Common myeloid progenitor, CD34-positive (primary cell): Measurements from ENCODE around the gene ASB11. TPM values are rescaled to one million over a fixed set of nuclear protein-coding genes. Genes with fewer than 3 reads are reported as not detected.

Source experiments
- CTCF ChIA-PET: fragments of 350-600 bp; sonication (Branson Sonifier 250); formaldehyde crosslinking; loops from one replicate; lab custom pipeline; 2021; ENCODE audit warnings: antibody characterized with exemption; lab: Charles Lee
- POLR2A ChIA-PET: fragments of 350-600 bp; sonication (Branson Sonifier 250); formaldehyde crosslinking; loops from one replicate; lab custom pipeline; 2021; ENCODE audit warnings: antibody characterized with exemption; lab: Charles Lee
- DNase-seq, 3 donors: peaks; one replicate each; pipeline versions ENCODE4 v3.0.0 to v3.0.0-alpha.2; 2013
- H3K27ac ChIP-seq, 2 experiments: 1 replicate in 1 of 2; 2 replicates in 1 of 2; pipeline ENCODE4 v1.7.0; 2013; ENCODE audit warnings: inconsistent platforms in 2 of 2, low read length in 2 of 2, mild to moderate bottlenecking in 2 of 2, low read depth in 1 of 2, moderate library complexity in 1 of 2; ENCODE audit not compliant: severe bottlenecking in 2 of 2, insufficient read depth in 1 of 2, poor library complexity in 1 of 2
- H3K27me3 ChIP-seq, 5 experiments: replicated peaks in 2 of 5; 1 replicate in 3 of 5; 2 replicates in 2 of 5; pipeline versions ENCODE4 v1.6.1 to v1.7.0; 2013; ENCODE audit warnings: low read length in 4 of 5, mild to moderate bottlenecking in 2 of 5, moderate library complexity in 2 of 5, inconsistent platforms in 1 of 5; ENCODE audit not compliant: insufficient read depth in 5 of 5, control insufficient read depth in 4 of 5
- H3K36me3 ChIP-seq, 4 experiments: 1 replicate in 2 of 4; 2 replicates in 2 of 4; pipeline versions ENCODE4 v1.6.1 to v1.7.0; 2013; ENCODE audit warnings: low read length in 3 of 4, control low read depth in 1 of 4, mild to moderate bottlenecking in 1 of 4; ENCODE audit not compliant: control insufficient read depth in 4 of 4, insufficient read depth in 4 of 4
- H3K4me1 ChIP-seq, 4 experiments: 1 replicate in 3 of 4; 2 replicates in 1 of 4; pipeline versions ENCODE4 v1.6.1 to v1.7.1; 2013; ENCODE audit warnings: low read length in 3 of 4, mild to moderate bottlenecking in 3 of 4, control low read depth in 1 of 4, inconsistent platforms in 1 of 4, moderate library complexity in 1 of 4; ENCODE audit not compliant: control insufficient read depth in 4 of 4, insufficient read depth in 4 of 4; ENCODE audit errors: control extremely low read depth in 1 of 4
- H3K4me3 ChIP-seq, 7 experiments: 1 replicate in 4 of 7; 2 replicates in 3 of 7; pipeline versions ENCODE4 v1.5.1 to v1.7.0; 2013; ENCODE audit warnings: mild to moderate bottlenecking in 7 of 7, low read length in 6 of 7, moderate library complexity in 6 of 7, inconsistent platforms in 2 of 7, low read depth in 2 of 7, control low read depth in 1 of 7; ENCODE audit not compliant: insufficient read depth in 4 of 7, control insufficient read depth in 1 of 7; ENCODE audit errors: extremely low read depth in 1 of 7
- H3K9me3 ChIP-seq, 5 experiments: 1 replicate in 4 of 5; 2 replicates in 1 of 5; pipeline versions ENCODE4 v1.6.1 to v1.7.1; 2013; ENCODE audit warnings: low read length in 4 of 5, mild to moderate bottlenecking in 2 of 5, inconsistent platforms in 1 of 5, low read depth in 1 of 5, moderate library complexity in 1 of 5; ENCODE audit not compliant: control insufficient read depth in 4 of 5, insufficient read depth in 2 of 5; ENCODE audit errors: control extremely low read depth in 1 of 5
- WGBS: methylation state at CpG from one replicate; pipeline ENCODE4 v1.1.5; 2013; ENCODE audit not compliant: insufficient coverage; 5-methylcytosine and 5-hydroxymethylcytosine counted together
- polyA plus RNA-seq: library from polyadenylated mRNA; unstranded; fragments of 120-200 nt; gene quantifications from one replicate; pipeline ENCODE4 v1.2.1, GENCODE V29; 2013

Gene ASB11, protein sequence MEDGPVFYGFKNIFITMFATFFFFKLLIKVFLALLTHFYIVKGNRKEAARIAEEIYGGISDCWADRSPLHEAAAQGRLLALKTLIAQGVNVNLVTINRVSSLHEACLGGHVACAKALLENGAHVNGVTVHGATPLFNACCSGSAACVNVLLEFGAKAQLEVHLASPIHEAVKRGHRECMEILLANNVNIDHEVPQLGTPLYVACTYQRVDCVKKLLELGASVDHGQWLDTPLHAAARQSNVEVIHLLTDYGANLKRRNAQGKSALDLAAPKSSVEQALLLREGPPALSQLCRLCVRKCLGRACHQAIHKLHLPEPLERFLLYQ
- polyA plus RNA-seq: 0.16 TPM

GRCh38 chrX:15315509-15315908 lies at the start of gene ASB11:
Gene ASB11 (minus strand): TSS chrX:15315640. CDS start chrX:15315605, 35 bp downstream.
- Histone ChIP-seq H3K4me1 (no peaks in the 10 kb centered on the region), H3K4me3 (no peak within 1 kb of the TSS), H3K27ac (no peak within 1 kb of the TSS), H3K36me3 (no peaks in the 10 kb centered on the region), H3K27me3 (peaks cover 0 to 6% (median 0%) of the 10 kb centered on the region in 5 experiments), H3K9me3 (no peaks in the 10 kb centered on the region)
- DNase-seq: no peak
- POLR2A ChIA-PET: no interaction called here
- CTCF ChIA-PET: no interaction called here
- WGBS: 76% methylated on average over 2 of the region's 3 CpGs

GRCh38 chrX:15359701-15360100 lies 44.3 kb upstream of the ASB11 start:
- ChIA-PET CTCF (interaction anchor here (0.9 kb wide), 1 partner anchor 10 kb away, joined by 3 read pairs; no protein-coding TSS in a partner anchor), POLR2A (no interaction called here)
- Histone ChIP-seq H3K27ac (no peak overlapping the region), H3K4me1 (no peaks in the 10 kb centered on the region), H3K27me3 (peaks cover 0 to 17% (median 0%) of the 10 kb centered on the region in 5 experiments), H3K9me3 (no peaks in the 10 kb centered on the region), H3K36me3 (no peaks in the 10 kb centered on the region), H3K4me3 (no peak overlapping the region)
- WGBS: 67% methylated on average over 1 of the region's 2 CpGs
- no peak for DNase-seq

GRCh38 chrX:15358533-15358932 lies 43.1 kb upstream of the ASB11 start:
- Histone ChIP-seq H3K4me1 (no peaks in the 10 kb centered on the region), H3K27ac (no peak overlapping the region), H3K27me3 (peaks cover 0 to 10% (median 0%) of the 10 kb centered on the region in 5 experiments), H3K4me3 (no peak overlapping the region), H3K9me3 (no peaks in the 10 kb centered on the region), H3K36me3 (no peaks in the 10 kb centered on the region)
- ChIA-PET CTCF (no interaction called here), POLR2A (no interaction called here)
- DNase-seq: no peak
- WGBS: no CpG with 5 or more reads among the region's 2 CpGs

DNA sequence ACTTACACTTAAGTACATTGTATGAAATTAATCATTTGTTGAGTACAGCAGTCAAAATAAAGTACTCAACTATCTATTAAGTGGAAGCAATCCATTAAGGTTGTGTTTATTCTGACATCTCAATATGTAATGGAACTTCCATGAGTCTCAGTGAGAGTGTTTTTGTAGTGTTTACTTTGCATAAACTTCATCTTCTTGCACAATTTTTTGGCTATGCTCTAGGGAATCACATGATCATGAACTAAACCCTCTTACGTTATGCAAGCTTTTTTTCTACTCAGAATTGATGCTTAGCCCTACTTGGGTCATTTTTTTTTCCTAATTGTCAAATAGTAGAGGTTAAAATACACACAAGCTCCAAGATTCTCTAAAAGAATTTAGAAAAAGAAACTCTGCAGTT lies 41.0 kb upstream of the ASB11 start:
- no peak overlapping the region for H3K27ac ChIP-seq
- ChIA-PET POLR2A (no interaction called here), CTCF (no interaction called here)
- H3K4me1 ChIP-seq: no peaks in the 10 kb centered on the region
- H3K9me3 ChIP-seq: no peaks in the 10 kb centered on the region
- peaks cover 0 to 10% (median 0%) of the 10 kb centered on the region in 5 experiments for H3K27me3 ChIP-seq
- no peak for DNase-seq
- no CpG with 5 or more reads among the region's 1 CpG for WGBS
- H3K4me3 ChIP-seq: no peak overlapping the region
- H3K36me3 ChIP-seq: no peaks in the 10 kb centered on the region

GRCh38 chrX:15350329-15350996 lies 35.0 kb upstream of the ASB11 start:
- Histone ChIP-seq H3K4me3 (no peak overlapping the region), H3K4me1 (no peaks in the 10 kb centered on the region), H3K27me3 (peaks cover 0 to 15% (median 0%) of the 10 kb centered on the region in 5 experiments), H3K27ac (no peak overlapping the region), H3K36me3 (no peaks in the 10 kb centered on the region), H3K9me3 (no peaks in the 10 kb centered on the region)
- WGBS: 54% methylated on average over 5 of the region's 8 CpGs
- DNase-seq: peak in 2 of 3 donors; percentile 31 to 49
- ChIA-PET POLR2A (no interaction called here), CTCF (interaction anchor here (0.5 to 9.7 kb wide), 8 partner anchors 9 to 1932 kb away, joined by 3 to 92 read pairs (median 4); partner anchors contain the start of gene PIR)

DNA sequence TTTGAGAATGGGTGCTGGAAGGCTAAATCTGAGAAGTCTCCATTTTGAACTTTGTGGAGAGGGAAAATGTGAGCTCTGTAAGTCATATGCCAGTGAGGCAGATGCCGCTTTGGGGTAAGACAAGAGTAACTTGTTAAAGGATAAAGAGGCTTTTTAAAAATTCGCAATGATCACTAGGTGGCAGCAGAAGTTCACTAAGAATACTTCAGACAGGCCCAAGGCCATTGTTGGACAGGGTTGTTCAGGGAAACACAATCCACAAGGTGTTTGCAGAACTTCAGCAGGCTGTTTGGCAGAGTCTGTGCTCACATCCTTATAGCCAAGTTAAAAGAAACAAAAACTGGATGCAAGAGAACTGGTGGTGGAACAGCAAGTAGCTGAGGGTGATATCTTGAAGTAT lies 33.6 kb upstream of the ASB11 start:
- CTCF ChIA-PET: interaction anchor here (0.7 to 9.7 kb wide), 15 partner anchors 9 to 216 kb away, joined by 3 to 92 read pairs (median 4); partner anchors contain the start of gene PIR
- POLR2A ChIA-PET: no interaction called here

DNA sequence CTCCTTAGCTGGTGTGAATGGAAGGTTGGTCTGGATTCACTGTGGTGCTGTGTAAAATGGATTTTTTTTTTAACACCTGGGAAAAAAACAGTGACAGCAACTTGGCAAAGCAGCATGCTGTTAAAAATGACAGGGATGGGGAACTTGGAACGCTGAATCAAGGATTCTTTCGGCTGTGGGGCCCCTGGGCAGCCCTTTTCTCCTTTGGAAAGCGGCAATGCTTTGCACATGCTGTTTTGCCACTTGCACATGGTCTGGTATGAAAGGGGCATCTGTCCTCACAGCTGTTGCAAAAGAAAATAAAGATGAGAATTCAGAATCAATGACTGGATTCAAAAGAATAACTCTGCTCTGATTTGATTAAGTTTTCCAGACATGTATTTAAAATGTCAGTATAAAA lies 30.5 kb upstream of the ASB11 start:
- ChIA-PET CTCF (interaction anchor here (1.3 kb wide), 1 partner anchor 48 kb away, joined by 3 read pairs; no protein-coding TSS in a partner anchor), POLR2A (no interaction called here)
- no peak overlapping the region for H3K27ac ChIP-seq
- peaks cover 0 to 30% (median 0%) of the 10 kb centered on the region in 5 experiments for H3K27me3 ChIP-seq
- 81% methylated on average over 3 of the region's 3 CpGs for WGBS
- H3K9me3 ChIP-seq: no peaks in the 10 kb centered on the region
- H3K4me1 ChIP-seq: no peaks in the 10 kb centered on the region
- H3K4me3 ChIP-seq: no peak overlapping the region
- H3K36me3 ChIP-seq: no peaks in the 10 kb centered on the region
- no peak for DNase-seq

More for the DNA sequence above, 33.6 kb upstream of the ASB11 start:
- DNase-seq: peak; percentile 61 to 87 (median 84)
- peaks cover 0 to 19% (median 0%) of the 10 kb centered on the region in 5 experiments for H3K27me3 ChIP-seq
- no peaks in the 10 kb centered on the region for H3K36me3 ChIP-seq
- no peaks in the 10 kb centered on the region for H3K9me3 ChIP-seq
- no peaks in the 10 kb centered on the region for H3K4me1 ChIP-seq
- H3K4me3 ChIP-seq: no peak overlapping the region
- no peak overlapping the region for H3K27ac ChIP-seq
- WGBS: 0% methylated on average over 1 of the region's 2 CpGs
